Parathyroid adenoma (tissue), 2 donors: ENCODE results near the gene RPL18.

ENCODE experiments used
- H2AFZ ChIP-seq: fragments of 300-600 bp; sonication (generic); one replicate; pipeline ENCODE4 v1.7.0; 2017; ENCODE audit warnings: antibody characterized with exemption, mild to moderate bottlenecking
- H3K27ac ChIP-seq: fragments of 300-600 bp; sonication (generic); one replicate; pipeline ENCODE4 v1.7.0; 2017
- H3K27me3 ChIP-seq: fragments of 300-600 bp; sonication (generic); one replicate; pipeline ENCODE4 v1.7.0; 2017; ENCODE audit warnings: low read length; ENCODE audit not compliant: control insufficient read depth, insufficient read depth
- H3K36me3 ChIP-seq: fragments of 300-600 bp; sonication (generic); one replicate; pipeline ENCODE4 v1.7.0; 2017; ENCODE audit warnings: low read length; ENCODE audit not compliant: control insufficient read depth, insufficient read depth
- H3K4me1 ChIP-seq: fragments of 300-600 bp; sonication (generic); one replicate; pipeline ENCODE4 v1.7.0; 2017; ENCODE audit warnings: control low read depth
- H3K4me2 ChIP-seq: fragments of 300-600 bp; sonication (generic); one replicate; pipeline ENCODE4 v1.7.0; 2017; ENCODE audit warnings: low read length
- H3K4me3 ChIP-seq: fragments of 300-600 bp; sonication (generic); one replicate; pipeline ENCODE4 v1.7.0; 2017; ENCODE audit warnings: low read depth, low read length
- H3K79me2 ChIP-seq: fragments of 300-600 bp; sonication (generic); one replicate; pipeline ENCODE4 v1.7.0; 2017; ENCODE audit warnings: control low read depth
- H3K9ac ChIP-seq: fragments of 300-600 bp; sonication (generic); one replicate; pipeline ENCODE4 v1.7.0; 2017; ENCODE audit warnings: mild to moderate bottlenecking
- H3K9me3 ChIP-seq: fragments of 300-600 bp; sonication (generic); one replicate; pipeline ENCODE4 v1.7.0; 2017; ENCODE audit warnings: low read length; ENCODE audit not compliant: control insufficient read depth
- CTCF ChIP-seq: fragments of 300-600 bp; sonication (generic); IDR thresholded peaks from one replicate; pipeline ENCODE4 v1.7.0; 2017; ENCODE audit warnings: antibody characterized with exemption, mild to moderate bottlenecking
- donor health status: primary hyperparathyroidism.

RPL18 gene

DNA sequence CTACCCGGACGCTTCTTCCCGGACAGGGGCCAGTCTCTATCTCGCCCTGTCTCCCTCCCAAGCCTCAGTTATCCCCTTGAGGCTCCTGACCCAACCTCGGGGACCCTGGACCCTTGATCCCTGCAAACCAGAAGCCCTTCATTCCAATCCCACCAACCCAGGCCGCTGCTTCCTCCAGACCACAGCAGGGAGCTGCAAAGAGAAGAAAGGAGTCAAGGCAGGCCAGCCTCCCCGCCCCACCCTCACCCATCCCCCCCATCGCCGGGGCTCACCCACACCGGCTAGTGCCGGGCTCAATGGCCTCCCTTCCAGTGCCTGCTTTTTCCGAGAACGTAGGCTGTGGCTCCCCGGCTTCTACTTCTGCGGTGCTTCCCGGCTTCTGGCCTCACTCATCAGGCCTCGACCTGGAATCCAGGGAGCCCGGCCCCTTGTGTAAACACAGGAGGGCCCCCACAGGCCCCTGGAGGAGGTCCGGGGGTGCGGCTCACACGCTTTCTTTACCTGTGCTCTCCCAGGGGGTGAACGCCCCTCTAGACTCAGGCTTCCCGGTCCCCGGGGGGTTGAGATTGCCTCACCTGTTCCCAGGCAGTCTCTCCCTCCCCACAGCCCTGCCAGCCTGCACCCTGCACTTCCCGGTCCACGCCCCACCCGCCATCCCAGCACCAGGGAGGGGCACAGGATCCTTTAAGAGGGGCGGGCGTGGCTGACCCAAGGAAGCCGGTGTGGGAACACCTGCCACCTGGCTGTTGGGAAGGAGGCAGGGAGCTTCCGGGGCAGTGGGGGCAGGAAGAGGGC lies 4.3 kb downstream of the RPL18 start, which contains the start of gene FAM83E:
TSS of gene FAM83E (minus strand) at position 641 of the 795 bp plus-strand sequence. CDS start 1,704 bp downstream, outside the sequence.
- Histone ChIP-seq H3K4me1 (peaks cover 16% of the 10 kb centered on the region), H3K4me2 (no peak within 1 kb of the TSS), H3K27me3 (no peaks in the 10 kb centered on the region), H2AFZ (no peak within 1 kb of the TSS), H3K27ac (no peak within 1 kb of the TSS), H3K79me2 (peaks cover 4% of the 10 kb centered on the region), H3K9me3 (no peaks in the 10 kb centered on the region), H3K36me3 (no peaks in the 10 kb centered on the region), H3K4me3 (no peak within 1 kb of the TSS), H3K9ac (no peak within 1 kb of the TSS)
- no peak for TF ChIP-seq CTCF

GRCh38 chr19:48613852-48614435 lies 5.0 kb downstream of the RPL18 start:
- H3K27ac ChIP-seq = no peak overlapping the region
- no peak for TF ChIP-seq CTCF
- H3K4me3 ChIP-seq = no peak overlapping the region
- no peak overlapping the region for H3K9ac ChIP-seq
- no peaks in the 10 kb centered on the region for H3K9me3 ChIP-seq
- no peak overlapping the region for H2AFZ ChIP-seq
- H3K79me2 ChIP-seq = peaks cover 4% of the 10 kb centered on the region
- H3K4me1 ChIP-seq = peaks cover 16% of the 10 kb centered on the region
- no peaks in the 10 kb centered on the region for H3K27me3 ChIP-seq
- H3K4me2 ChIP-seq = no peak overlapping the region
- no peaks in the 10 kb centered on the region for H3K36me3 ChIP-seq

- H3K27ac ChIP-seq = no peak overlapping the region
- no peaks in the 10 kb centered on the region for H3K79me2 ChIP-seq
- no peaks in the 10 kb centered on the region for H3K27me3 ChIP-seq
- no peak overlapping the region for H3K9ac ChIP-seq
- no peaks in the 10 kb centered on the region for H3K9me3 ChIP-seq
- no peak overlapping the region for H3K4me2 ChIP-seq
- H3K4me3 ChIP-seq = no peak overlapping the region
- peaks cover 16% of the 10 kb centered on the region for H3K4me1 ChIP-seq
- no peak for TF ChIP-seq CTCF
- no peak overlapping the region for H2AFZ ChIP-seq
- no peaks in the 10 kb centered on the region for H3K36me3 ChIP-seq
These were observed 5.7 kb downstream of the RPL18 start for GRCh38 chr19:48613024-48613851.

- Histone ChIP-seq H3K4me3 (no peak overlapping the region), H3K79me2 (no peaks in the 10 kb centered on the region), H3K9ac (no peak overlapping the region), H3K9me3 (no peaks in the 10 kb centered on the region), H3K36me3 (no peaks in the 10 kb centered on the region), H3K4me2 (no peak overlapping the region), H2AFZ (no peak overlapping the region), H3K27ac (no peak overlapping the region), H3K4me1 (peaks cover 4% of the 10 kb centered on the region), H3K27me3 (no peaks in the 10 kb centered on the region)
- no peak for TF ChIP-seq CTCF
These were observed 7.1 kb downstream of the RPL18 start for GRCh38 chr19:48611872-48612271.
